ENCODE measurements around the gene IL36G. TPM values are rescaled to one million over a fixed set of nuclear protein-coding genes. Genes with fewer than 3 reads are reported as not detected.

IL36G gene
- total and polyA plus RNA-seq, 9 of the 15 experiments (the other 6 are each of a cell fraction or from before 2014, with no cell fraction given), result not detected

- TF ChIP-seq DEAF1 (CRISPR knock-in tag; IDR thresholded peaks at IDR 0.05) (no peak), ZNF655 (CRISPR knock-in tag; IDR thresholded peaks at IDR 0.05) (no peak), SMARCA4 (IDR thresholded peaks at IDR 0.05) (peak; percentile 34; the same call in 1 of the 2 replicates), MTF1 (CRISPR knock-in tag; IDR thresholded peaks at IDR 0.05; ENCODE audit: borderline replicate concordance) (no peak), SRSF7 (optimal IDR thresholded peaks at IDR 0.05; ENCODE audit: low read depth, low read length) (no peak), FOXP1 (CRISPR knock-in tag; IDR thresholded peaks at IDR 0.05) (no peak), MECOM (CRISPR knock-in tag; IDR thresholded peaks at IDR 0.05) (no peak), ZNF609 (CRISPR knock-in tag; IDR thresholded peaks at IDR 0.05; ENCODE audit: borderline replicate concordance) (no peak), ESRRA (IDR thresholded peaks at IDR 0.05; ENCODE audit: borderline replicate concordance, low read depth) (no peak), YY1 (IDR thresholded peaks at IDR 0.05; ENCODE audit: borderline replicate concordance in 1 of 3, control insufficient read depth in 1 of 3, extremely low read depth in 1 of 3, insufficient read depth in 3 of 3, insufficient read length in 1 of 3, insufficient replicate concordance in 2 of 3, low read depth in 1 of 3, low read length in 2 of 3) (no peak), ZFPM2 (CRISPR knock-in tag; IDR thresholded peaks at IDR 0.05) (no peak), TEAD1 (CRISPR knock-in tag; IDR thresholded peaks at IDR 0.05) (0 out of 4 replicates have a peak, but pooled peaks of 1 of the 2 experiments have one; percentile 64), PHB (CRISPR knock-in tag; IDR thresholded peaks at IDR 0.05) (no peak), TEAD4 (IDR thresholded peaks at IDR 0.05; ENCODE audit: low read length) (peak; percentile 69; the same call in 1 of the 2 replicates), TEAD4 (CRISPR knock-in tag; IDR thresholded peaks at IDR 0.05; ENCODE audit: borderline replicate concordance) (no peak), BRD9 (IDR thresholded peaks at IDR 0.05; ENCODE audit: low read depth, partially characterized antibody) (no peak), NKRF (IDR thresholded peaks at IDR 0.05; ENCODE audit: borderline replicate concordance) (no peak), ELF4 (CRISPR knock-in tag; IDR thresholded peaks at IDR 0.05) (no peak), NR4A1 (CRISPR knock-in tag; IDR thresholded peaks at IDR 0.05) (no peak), NR4A1 (tag; IDR thresholded peaks at IDR 0.05) (no peak)
Measured at GRCh38 chr2:113010088-113010487, 32.3 kb downstream of the IL36G start (continued).

Data from K562 (cell line).